Esophagus muscularis mucosa (tissue), 4 donors: ENCODE results near the gene LRMDA. TPM values are rescaled to one million over a fixed set of nuclear protein-coding genes. Genes with fewer than 3 reads are reported as not detected.

Experiments used
- DNase-seq: peaks from one replicate; pipeline ENCODE4 v3.0.0-alpha.2; 2017; ENCODE audit errors: extremely low spot score
- H3K27ac ChIP-seq, 4 donors: fragments of 200-600 bp; sonication (generic); replicated peaks in 1 of 4; 1 replicate in 3 of 4; 2 replicates in 1 of 4; pipeline ENCODE4 v1.5.1; 2016 to 2019; ENCODE audit warnings: mild to moderate bottlenecking in 1 of 4
- H3K27me3 ChIP-seq, 4 donors: fragments of 200-600 bp; sonication (generic); one replicate each; pipeline versions ENCODE4 v1.5.1 to v1.6.0; 2016 to 2019
- H3K36me3 ChIP-seq, 4 donors: fragments of 200-600 bp; sonication (generic); one replicate each; pipeline ENCODE4 v1.5.1; 2016 to 2019
- H3K4me1 ChIP-seq, 4 donors: fragments of 200-600 bp; sonication (generic); one replicate each; pipeline ENCODE4 v1.5.1; 2016 to 2019
- H3K4me3 ChIP-seq, 4 donors: fragments of 200-600 bp; sonication (generic); 1 replicate in 2 of 4; 2 replicates in 2 of 4; pipeline ENCODE4 v1.5.1; 2016 to 2019; ENCODE audit warnings: mild to moderate bottlenecking in 4 of 4, moderate library complexity in 1 of 4
- H3K9me3 ChIP-seq, 4 donors: fragments of 200-600 bp; sonication (generic); 1 replicate in 3 of 4; 2 replicates in 1 of 4; pipeline ENCODE4 v1.5.1; 2016 to 2019
- CTCF ChIP-seq, 3 experiments: fragments of 200-600 bp in 2 of 3; fragments of 450-650 bp in 1 of 3; sonication (generic) in 2 of 3; IDR thresholded peaks; one replicate each; pipeline ENCODE4 v1.5.1; 2017 to 2019; ENCODE audit warnings: antibody characterized with exemption in 3 of 3, mild to moderate bottlenecking in 2 of 3, moderate library complexity in 1 of 3
- EP300 ChIP-seq: sonication (generic); formaldehyde crosslinking; IDR thresholded peaks from one replicate; pipeline ENCODE4 v1.6.1; 2017; ENCODE audit warnings: antibody characterized with exemption
- POLR2A ChIP-seq: fragments of 450-650 bp; IDR thresholded peaks from one replicate; pipeline ENCODE4 v1.6.1; 2017; ENCODE audit warnings: antibody characterized with exemption, moderate library complexity, mild to moderate bottlenecking, low read depth
- POLR2AphosphoS5 ChIP-seq, 2 donors: sonication (generic); formaldehyde crosslinking; IDR thresholded peaks; one replicate each; pipeline ENCODE4 v1.6.1; 2017; ENCODE audit warnings: antibody characterized with exemption in 2 of 2
- WGBS: methylation state at CpG from one replicate; pipeline ENCODE4 v1.1.5; 2018; 5-methylcytosine and 5-hydroxymethylcytosine counted together
- intact Hi-C: fragments of 100-400 bp; cut with DNase I; formaldehyde crosslinking; loops from one replicate; pipeline ENCODE4 v1.15.1; 2023
- total RNA-seq, 4 donors: library from RNA; depleted of rRNA; stranded (reverse); fragments of >200 nt; gene quantifications; one replicate each; pipeline versions ENCODE4 v1.1.0 to v1.2.1, GENCODE V29; 2016

Gene LRMDA
- total RNA-seq, 4 donors from 2014 or later: 14.3 to 34.9 (median 26.5) TPM

- H3K27me3 ChIP-seq: no peaks in the 10 kb centered on the region
- H3K4me3 ChIP-seq: no peak overlapping the region
- DNase-seq: no peak
- no peaks in the 10 kb centered on the region for H3K4me1 ChIP-seq
- no peak overlapping the region for H3K27ac ChIP-seq
- no peak for TF ChIP-seq EP300
- no peak for TF ChIP-seq POLR2AphosphoS5 (IDR thresholded peaks at IDR 0.05)
- TF ChIP-seq POLR2A: no peak
- no peak for TF ChIP-seq CTCF (IDR thresholded peaks at IDR 0.05)
- intact Hi-C loops: no loop called here
- H3K9me3 ChIP-seq: no peaks in the 10 kb centered on the region
- no peaks in the 10 kb centered on the region for H3K36me3 ChIP-seq
- 90% methylated on average over 4 of the region's 4 CpGs for WGBS
Observed at GRCh38 chr10:76111404-76111803, 680.0 kb downstream of the LRMDA start.

GRCh38 chr10:76111986-76112825 is 680.8 kb downstream of the LRMDA start:
- no peaks in the 10 kb centered on the region for H3K4me1 ChIP-seq
- H3K9me3 ChIP-seq: no peaks in the 10 kb centered on the region
- intact Hi-C loops: no loop called here
- TF ChIP-seq POLR2AphosphoS5 (IDR thresholded peaks at IDR 0.05): no peak
- TF ChIP-seq CTCF (IDR thresholded peaks at IDR 0.05): no peak
- no peak for TF ChIP-seq EP300
- TF ChIP-seq POLR2A: no peak
- no peaks in the 10 kb centered on the region for H3K27me3 ChIP-seq
- H3K4me3 ChIP-seq: peak overlapping the region in 1 of 4 donors; percentile 10
- no peaks in the 10 kb centered on the region for H3K36me3 ChIP-seq
- no peak for DNase-seq
- WGBS: 83% methylated on average over 33 of the region's 33 CpGs
- H3K27ac ChIP-seq: no peak overlapping the region

GRCh38 chr10:76112826-76113150 is 681.4 kb downstream of the LRMDA start:
- Histone ChIP-seq H3K9me3 (no peaks in the 10 kb centered on the region), H3K27me3 (no peaks in the 10 kb centered on the region), H3K27ac (no peak overlapping the region), H3K4me1 (no peaks in the 10 kb centered on the region), H3K36me3 (no peaks in the 10 kb centered on the region), H3K4me3 (no peak overlapping the region)
- whole genome bisulfite sequencing: 86% methylated on average over 2 of the region's 2 CpGs
- DNase-seq: no peak
- TF ChIP-seq EP300: no peak
- no peak for TF ChIP-seq POLR2A
- TF ChIP-seq CTCF (IDR thresholded peaks at IDR 0.05): no peak
- no peak for TF ChIP-seq POLR2AphosphoS5 (IDR thresholded peaks at IDR 0.05)
- intact Hi-C loops: no loop called here

GRCh38 chr10:76113952-76114351 is 682.5 kb downstream of the LRMDA start:
- DNase-seq: no peak

More at GRCh38 chr10:76113952-76114351, 682.5 kb downstream of the LRMDA start:
- no peak overlapping the region for H3K4me3 ChIP-seq
- intact Hi-C loops: no loop called here
- H3K9me3 ChIP-seq: no peaks in the 10 kb centered on the region
- H3K36me3 ChIP-seq: no peaks in the 10 kb centered on the region
- TF ChIP-seq POLR2A (no peak), CTCF (IDR thresholded peaks at IDR 0.05) (no peak), POLR2AphosphoS5 (IDR thresholded peaks at IDR 0.05) (no peak), EP300 (no peak)
- no peaks in the 10 kb centered on the region for H3K4me1 ChIP-seq
- 75% methylated on average over 4 of the region's 4 CpGs for WGBS
- no peak overlapping the region for H3K27ac ChIP-seq
- H3K27me3 ChIP-seq: no peaks in the 10 kb centered on the region
